Liver (tissue), 9 donors: ENCODE results near the gene DOK5. TPM values are rescaled to one million over a fixed set of nuclear protein-coding genes. Genes with fewer than 3 reads are reported as not detected.

Source experiments
- DNase-seq: peaks from one replicate; pipeline ENCODE4 v3.0.0-alpha.2; 2017; ENCODE audit warnings: low spot score
- H3K27ac ChIP-seq, 2 donors: one replicate each; pipeline ENCODE4 v1.7.0; 2013; ENCODE audit warnings: inconsistent platforms in 2 of 2, low read length in 2 of 2, control low read depth in 1 of 2, low read depth in 1 of 2, mild to moderate bottlenecking in 1 of 2
- H3K27me3 ChIP-seq, 4 donors: one replicate each; pipeline versions ENCODE4 v1.6.1 to v1.7.0; 2013; ENCODE audit warnings: low read length in 3 of 4, inconsistent platforms in 1 of 4, mild to moderate bottlenecking in 1 of 4, moderate library complexity in 1 of 4; ENCODE audit not compliant: control insufficient read depth in 4 of 4, insufficient read depth in 4 of 4
- H3K36me3 ChIP-seq, 4 donors: one replicate each; pipeline versions ENCODE4 v1.6.1 to v1.7.0; 2013; ENCODE audit warnings: low read length in 3 of 4, mild to moderate bottlenecking in 3 of 4, low read depth in 1 of 4, moderate library complexity in 1 of 4; ENCODE audit not compliant: control insufficient read depth in 4 of 4, insufficient read depth in 3 of 4
- H3K4me1 ChIP-seq, 4 donors: one replicate each; pipeline versions ENCODE4 v1.6.1 to v1.7.0; 2013; ENCODE audit warnings: low read length in 3 of 4, mild to moderate bottlenecking in 3 of 4, moderate library complexity in 1 of 4; ENCODE audit not compliant: control insufficient read depth in 4 of 4, insufficient read depth in 4 of 4
- H3K4me3 ChIP-seq, 3 donors: one replicate each; pipeline versions ENCODE4 v1.6.1 to v1.7.0; 2013; ENCODE audit warnings: low read length in 3 of 3, control low read depth in 1 of 3, low read depth in 1 of 3, mild to moderate bottlenecking in 1 of 3
- H3K9ac ChIP-seq, 2 donors: one replicate each; pipeline ENCODE4 v1.7.0; 2013; ENCODE audit warnings: low read length in 2 of 2, mild to moderate bottlenecking in 2 of 2, moderate library complexity in 2 of 2, control low read depth in 1 of 2, low read depth in 1 of 2
- H3K9me3 ChIP-seq, 4 donors: one replicate each; pipeline versions ENCODE4 v1.6.1 to v1.7.0; 2013; ENCODE audit warnings: low read length in 3 of 4; ENCODE audit not compliant: control insufficient read depth in 4 of 4
- ATF3 ChIP-seq: IDR thresholded peaks from 2 replicates; pipeline ENCODE4 v1.6.1; 2016; ENCODE audit warnings: antibody characterized with exemption
- CTCF ChIP-seq: fragments of 150-350 bp; IDR thresholded peaks from 2 replicates; pipeline ENCODE4 v1.5.1; 2017; ENCODE audit warnings: improper control_type of control experiment, low read depth, low read length; ENCODE audit not compliant: missing input control
- EGR1 ChIP-seq, 2 donors: IDR thresholded peaks; 2 replicates each; pipeline ENCODE4 v1.6.1; 2016 to 2018; ENCODE audit warnings: antibody characterized with exemption in 2 of 2, low read depth in 2 of 2
- FOXA1 ChIP-seq: IDR thresholded peaks from 2 replicates; pipeline ENCODE4 v1.6.1; 2016; ENCODE audit warnings: antibody characterized with exemption
- FOXA2 ChIP-seq: IDR thresholded peaks from 2 replicates; pipeline ENCODE4 v1.6.1; 2016; ENCODE audit warnings: antibody characterized with exemption
- GABPA ChIP-seq, 2 donors: IDR thresholded peaks in 1 of 2; conservative IDR thresholded peaks in 1 of 2; 2 replicates each; pipeline ENCODE4 v1.6.1; 2016; ENCODE audit warnings: antibody characterized with exemption in 2 of 2, mild to moderate bottlenecking in 1 of 2, moderate library complexity in 1 of 2
- HNF4A ChIP-seq, 2 donors: conservative IDR thresholded peaks; 2 replicates each; pipeline ENCODE4 v1.6.1; 2016; ENCODE audit warnings: antibody characterized with exemption in 2 of 2, mild to moderate bottlenecking in 2 of 2
- HNF4G ChIP-seq: IDR thresholded peaks from 2 replicates; pipeline ENCODE4 v1.6.1; 2016; ENCODE audit warnings: antibody characterized with exemption
- JUND ChIP-seq, 2 donors: IDR thresholded peaks; 2 replicates each; pipeline ENCODE4 v1.6.1; 2016; ENCODE audit warnings: antibody characterized with exemption in 2 of 2
- MAX ChIP-seq: IDR thresholded peaks from 2 replicates; pipeline ENCODE4 v1.6.1; 2016; ENCODE audit warnings: antibody characterized with exemption
- NR2F2 ChIP-seq: IDR thresholded peaks from 2 replicates; pipeline ENCODE4 v1.6.1; 2016; ENCODE audit warnings: antibody characterized with exemption
- RAD21 ChIP-seq, 2 donors: IDR thresholded peaks; 2 replicates each; pipeline ENCODE4 v1.6.1; 2016; ENCODE audit warnings: antibody characterized with exemption in 2 of 2, mild to moderate bottlenecking in 2 of 2
- REST ChIP-seq: IDR thresholded peaks from 2 replicates; pipeline ENCODE4 v1.6.1; 2016; ENCODE audit warnings: antibody characterized with exemption, mild to moderate bottlenecking
- RXRA ChIP-seq, 2 donors: IDR thresholded peaks; 2 replicates each; pipeline ENCODE4 v1.6.1; 2017 to 2018; ENCODE audit warnings: antibody characterized with exemption in 2 of 2, mild to moderate bottlenecking in 1 of 2
- SP1 ChIP-seq: IDR thresholded peaks from 2 replicates; pipeline ENCODE4 v1.6.1; 2018; ENCODE audit warnings: antibody characterized with exemption, mild to moderate bottlenecking
- TAF1 ChIP-seq: conservative IDR thresholded peaks from 2 replicates; pipeline ENCODE4 v1.6.1; 2016; ENCODE audit warnings: antibody characterized with exemption, mild to moderate bottlenecking
- YY1 ChIP-seq: IDR thresholded peaks from 2 replicates; pipeline ENCODE4 v1.6.1; 2016; ENCODE audit warnings: antibody characterized with exemption, mild to moderate bottlenecking
- ZBTB33 ChIP-seq: IDR thresholded peaks from 2 replicates; pipeline ENCODE4 v1.6.1; 2016; ENCODE audit warnings: antibody characterized with exemption
- WGBS: extraction: QIAGEN DNeasy Blood & Tissue Kit; methylation state at CpG from one replicate; pipeline ENCODE4 v1.1.7; 2013; 5-methylcytosine and 5-hydroxymethylcytosine counted together
- polyA plus RNA-seq, 2 donors: library from polyadenylated mRNA; stranded (reverse) in 1 of 2; unstranded in 1 of 2; fragments of 200-250 nt in 1 of 2; fragments of >200 nt in 1 of 2; fragmentation: Nextera tagmentation in 1 of 2; extraction: Ambion mirVana in 1 of 2; gene quantifications; one replicate each; pipeline versions ENCODE4 v1.2.1 to v1.2.3, GENCODE V29; 2013 to 2015
- total RNA-seq, 2 donors: library from RNA; depleted of rRNA; stranded (reverse); fragments of >200 nt; gene quantifications; one replicate each; pipeline ENCODE4 v1.2.3, GENCODE V29; 2014
- donor health status: healthy.
- donor health status: healthy.
- donor health status: healthy.
- donor health status: healthy.
- donor health status: healthy.

The DOK5 gene
- total and polyA plus RNA-seq, 4 donors, result 0.05 to 0.16 (median 0.09) TPM

GRCh38 chr20:54598352-54598751, 123.0 kb downstream of the DOK5 start:
- WGBS, result 79% methylated on average over 5 of the region's 5 CpGs
- Histone ChIP-seq H3K9me3 (peaks cover 0 to 3% (median 0%) of the 10 kb centered on the region in 4 donors), H3K27me3 (peaks cover 0 to 5% (median 0%) of the 10 kb centered on the region in 4 donors), H3K36me3 (no peaks in the 10 kb centered on the region), H3K4me1 (no peaks in the 10 kb centered on the region), H3K9ac (no peak overlapping the region), H3K27ac (no peak overlapping the region), H3K4me3 (no peak overlapping the region)
- DNase-seq, result no peak
- TF ChIP-seq ATF3, result no peak
- TF ChIP-seq YY1, result no peak
- no peak for TF ChIP-seq HNF4G
- no peak for TF ChIP-seq REST
- no peak for TF ChIP-seq MAX
- no peak for TF ChIP-seq FOXA1
- no peak for TF ChIP-seq RXRA (IDR thresholded peaks at IDR 0.05)

- no peak overlapping the region for H3K27ac ChIP-seq
- no peak for DNase-seq
- WGBS, result 53% methylated on average over 3 of the region's 3 CpGs
- no peaks in the 10 kb centered on the region for H3K36me3 ChIP-seq
- H3K9ac ChIP-seq, result no peak overlapping the region
- TF ChIP-seq CTCF (no peak), HNF4A (conservative IDR thresholded peaks at IDR 0.05) (no peak), ZBTB33 (no peak), FOXA2 (no peak), JUND (IDR thresholded peaks at IDR 0.05) (no peak), TAF1 (no peak), NR2F2 (no peak), MAX (no peak), HNF4G (no peak), RXRA (IDR thresholded peaks at IDR 0.05) (no peak), RAD21 (IDR thresholded peaks at IDR 0.05) (no peak), FOXA1 (no peak), YY1 (no peak), GABPA (IDR thresholded peaks at IDR 0.05 in 1 of 2, conservative IDR thresholded peaks at IDR 0.05 in 1 of 2) (no peak), ATF3 (no peak), REST (no peak), SP1 (no peak), EGR1 (IDR thresholded peaks at IDR 0.05; ENCODE audit: low read depth in 2 of 2) (no peak)
- no peak overlapping the region for H3K4me3 ChIP-seq
- H3K4me1 ChIP-seq, result no peaks in the 10 kb centered on the region
- peaks cover 0 to 3% (median 0%) of the 10 kb centered on the region in 4 donors for H3K9me3 ChIP-seq
- peaks cover 0 to 5% (median 0%) of the 10 kb centered on the region in 4 donors for H3K27me3 ChIP-seq
These were observed 125.2 kb downstream of the DOK5 start for GRCh38 chr20:54600634-54601033.
